ENCODE results near the gene PPP6R3. TPM values are rescaled to one million over a fixed set of nuclear protein-coding genes. Genes with fewer than 3 reads are reported as not detected.
"Not testable (repeated sequence)": the region's sequence is repeated elsewhere in the genome, so short reads cannot be mapped to it uniquely, and the experiment has no call there.

The PPP6R3 gene
- total and polyA plus RNA-seq, 5 donors: 22.1 to 101 (median 89.7) TPM

DNA sequence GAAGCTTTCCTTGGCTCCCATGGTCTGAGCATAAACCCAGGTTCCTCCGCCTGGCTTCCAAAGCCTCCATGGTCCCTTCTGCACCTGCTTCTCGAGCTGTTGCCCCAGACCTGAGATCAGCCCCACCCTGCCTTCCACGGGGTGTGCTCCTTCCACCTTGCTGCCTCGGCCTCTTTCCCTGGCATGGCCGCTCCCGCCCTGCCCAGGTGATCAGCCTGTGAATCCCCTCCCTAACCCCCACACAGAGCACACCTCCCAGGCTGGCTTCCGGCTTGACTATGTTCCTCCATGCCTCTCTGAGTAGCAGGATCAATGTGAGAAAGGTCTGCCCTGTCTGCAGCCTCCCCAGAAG lies 2.7 kb upstream of the PPP6R3 start:
- Histone ChIP-seq H3K4me3 (ENCODE audit: low read length) (no peak overlapping the region), H3K4me1 (ENCODE audit: control insufficient read depth, insufficient read depth, low read length) (peaks cover 4% of the 10 kb centered on the region), H3K9me3 (ENCODE audit: control insufficient read depth, low read length) (no peaks in the 10 kb centered on the region), H3K27me3 (ENCODE audit: control insufficient read depth, insufficient read depth) (no peaks in the 10 kb centered on the region), H3K27ac (ENCODE audit: low read length) (no peak overlapping the region)
- 84% methylated on average over 7 of the region's 7 CpGs for WGBS
- intact Hi-C loops (cut with DNase I): no loop called here
- no peak for DNase-seq
- no peak for ATAC-seq

DNA sequence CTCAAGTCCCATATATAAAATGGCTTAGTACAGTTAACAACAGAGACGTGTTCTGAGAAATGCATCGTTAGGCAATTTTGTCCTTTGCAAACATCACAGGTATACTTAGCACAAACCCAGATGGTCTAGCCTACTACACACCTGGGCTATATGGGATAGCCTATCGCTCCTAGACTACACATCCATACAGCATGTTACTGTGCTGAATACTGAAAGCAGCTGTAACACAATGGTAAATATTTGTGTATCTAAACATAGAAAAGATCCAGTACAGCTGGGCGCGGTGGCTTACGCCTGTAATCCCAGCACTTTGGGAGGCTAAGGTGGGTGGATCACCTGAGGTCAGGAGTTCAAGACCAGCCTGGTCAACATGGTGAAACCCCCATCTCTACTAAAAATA lies 2.2 kb upstream of the PPP6R3 start:
- H3K9me3 ChIP-seq (ENCODE audit: control insufficient read depth, low read length); H3K4me3 ChIP-seq (ENCODE audit: low read length); H3K27ac ChIP-seq (ENCODE audit: low read length); DNase-seq; ATAC-seq; H3K27me3 ChIP-seq (ENCODE audit: control insufficient read depth, insufficient read depth); H3K4me1 ChIP-seq (ENCODE audit: control insufficient read depth, insufficient read depth, low read length); intact Hi-C loops (cut with DNase I): not testable (repeated sequence)
- 88% methylated on average over 6 of the region's 6 CpGs for WGBS

DNA sequence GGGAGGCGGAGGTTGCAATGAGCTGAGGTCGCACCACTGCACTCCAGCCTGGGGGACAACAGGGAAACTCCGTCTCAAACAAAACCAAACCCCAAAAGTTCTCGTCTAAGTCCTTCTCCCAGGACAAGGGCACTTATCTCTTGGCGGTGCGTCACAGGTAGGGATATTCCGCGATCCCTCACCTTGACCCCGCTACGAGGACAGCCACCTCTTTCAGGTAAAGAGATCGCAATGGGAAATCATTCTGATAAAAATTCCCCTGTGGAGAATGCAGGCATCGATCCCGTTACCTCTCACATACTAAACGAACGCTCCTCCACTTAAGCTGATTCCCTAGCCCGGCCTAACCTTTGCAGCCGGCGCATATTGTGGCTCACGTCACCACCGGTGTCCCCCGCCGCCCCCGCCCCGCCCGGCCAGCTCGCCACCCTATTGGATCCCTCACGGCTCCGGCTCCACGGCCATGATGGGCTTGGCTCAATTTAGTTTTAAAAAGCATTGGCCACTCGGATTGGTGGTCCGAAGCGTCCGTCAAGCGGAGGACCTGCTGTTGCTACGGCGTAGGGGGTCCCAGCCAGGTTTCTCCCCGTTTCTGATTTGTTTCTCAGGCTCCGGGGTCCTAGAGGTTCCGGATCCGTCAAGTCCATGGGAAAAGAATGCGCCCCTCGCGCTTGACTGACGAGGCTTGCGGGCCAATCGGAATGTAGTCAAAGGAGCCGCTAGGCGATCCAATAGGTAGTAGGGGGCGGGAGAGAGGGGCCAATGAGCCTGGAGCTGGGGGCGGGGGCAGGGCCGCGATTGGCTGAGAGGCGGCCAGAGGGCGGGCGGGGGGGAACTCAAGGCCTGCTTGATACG lies 439 bp upstream of the PPP6R3 start:
- Histone ChIP-seq H3K27ac (ENCODE audit: low read length) (peak overlapping the region; percentile 98), H3K9me3 (ENCODE audit: control insufficient read depth, low read length) (no peaks in the 10 kb centered on the region), H3K4me3 (ENCODE audit: low read length) (peak overlapping the region; percentile 97), H3K4me1 (ENCODE audit: control insufficient read depth, insufficient read depth, low read length) (peaks cover 12% of the 10 kb centered on the region), H3K27me3 (ENCODE audit: control insufficient read depth, insufficient read depth) (no peaks in the 10 kb centered on the region)
- intact Hi-C loops (cut with DNase I): loop anchor here in 3 of 4 donors (10.0 kb wide), 3 partner anchors 95 to 1185 kb away; partner anchors contain the start of gene CCND1 (in 1 of the 3)
- DNase-seq: peak; percentile 98 to 99 (median 98)
- 4% methylated on average over 56 of the region's 56 CpGs for WGBS
- peak; percentile 95 to 96 for ATAC-seq

- intact Hi-C loops (cut with DNase I): loop anchor here in 3 of 4 donors (10.0 kb wide), 3 partner anchors 93 to 1183 kb away; partner anchors contain the start of gene CCND1 (in 1 of the 3)
- DNase-seq: no peak
- H3K9me3 ChIP-seq (ENCODE audit: control insufficient read depth, low read length): no peaks in the 10 kb centered on the region
- ATAC-seq: no peak
- no peaks in the 10 kb centered on the region for H3K27me3 ChIP-seq (ENCODE audit: control insufficient read depth, insufficient read depth)
- H3K27ac ChIP-seq (ENCODE audit: low read length): peak overlapping the region; percentile 64
- H3K4me3 ChIP-seq (ENCODE audit: low read length): peak overlapping the region; percentile 97
- WGBS: 2% methylated on average over 12 of the region's 12 CpGs
- peaks cover 12% of the 10 kb centered on the region for H3K4me1 ChIP-seq (ENCODE audit: control insufficient read depth, insufficient read depth, low read length)
These were observed 994 bp downstream of the PPP6R3 start for GRCh38 chr11:68461575-68461917.

GRCh38 chr11:68463714-68464113 lies 3.2 kb downstream of the PPP6R3 start:
- intact Hi-C loops (cut with DNase I): loop anchor here in 3 of 4 donors (10.0 kb wide), 3 partner anchors 91 to 1181 kb away; partner anchors contain the start of gene CCND1 (in 1 of the 3)
- Histone ChIP-seq H3K4me1 (ENCODE audit: control insufficient read depth, insufficient read depth, low read length) (peaks cover 19% of the 10 kb centered on the region), H3K4me3 (ENCODE audit: low read length) (no peak overlapping the region), H3K27ac (ENCODE audit: low read length) (no peak overlapping the region), H3K9me3 (ENCODE audit: control insufficient read depth, low read length) (no peaks in the 10 kb centered on the region), H3K27me3 (ENCODE audit: control insufficient read depth, insufficient read depth) (no peaks in the 10 kb centered on the region)
- ATAC-seq: no peak
- 65% methylated on average over 1 of the region's 1 CpG for WGBS
- DNase-seq: no peak

- Histone ChIP-seq H3K4me1 (ENCODE audit: control insufficient read depth, insufficient read depth, low read length) (peaks cover 44% of the 10 kb centered on the region), H3K27me3 (ENCODE audit: control insufficient read depth, insufficient read depth) (no peaks in the 10 kb centered on the region), H3K4me3 (ENCODE audit: low read length) (no peak overlapping the region), H3K27ac (ENCODE audit: low read length) (no peak overlapping the region), H3K9me3 (ENCODE audit: control insufficient read depth, low read length) (no peaks in the 10 kb centered on the region)
- 69% methylated on average over 8 of the region's 8 CpGs for WGBS
- intact Hi-C loops (cut with DNase I): loop anchor here in 3 of 4 donors (10.0 kb wide), 3 partner anchors 87 to 1177 kb away; partner anchors contain the start of gene CCND1 (in 1 of the 3)
- no peak for DNase-seq
- ATAC-seq: no peak
These were observed 6.8 kb downstream of the PPP6R3 start for GRCh38 chr11:68467201-68467834.

GRCh38 chr11:68468217-68468828 lies 7.8 kb downstream of the PPP6R3 start:
- no peak overlapping the region for H3K27ac ChIP-seq (ENCODE audit: low read length)
- 45% methylated on average over 3 of the region's 3 CpGs for WGBS
- intact Hi-C loops (cut with DNase I): loop anchor here in 3 of 4 donors (10.0 kb wide), 3 partner anchors 86 to 1176 kb away; partner anchors contain the start of gene CCND1 (in 1 of the 3)

DNA sequence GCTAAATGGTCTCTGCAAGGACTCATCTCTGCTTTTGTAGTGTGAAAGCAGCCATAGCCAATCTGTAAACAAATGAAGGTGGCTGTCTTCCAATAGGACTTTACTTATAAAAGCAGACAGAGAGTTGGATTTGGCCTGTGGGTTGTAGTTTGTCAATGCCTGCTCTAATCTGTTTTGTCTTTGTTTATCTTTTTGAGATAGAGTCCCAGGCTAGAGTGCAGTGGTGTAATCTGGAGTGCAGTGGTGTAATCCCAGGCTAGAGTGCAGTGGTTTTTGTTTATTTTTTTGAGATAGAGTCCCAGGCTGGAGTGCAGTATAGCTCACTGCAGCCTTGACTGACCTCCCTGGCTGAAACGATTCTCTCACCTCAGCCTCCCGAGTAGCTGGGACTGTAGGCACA lies 8.6 kb downstream of the PPP6R3 start:
- DNase-seq (no peak), ATAC-seq (peak; percentile 30 to 36)
- Histone ChIP-seq H3K4me1 (ENCODE audit: control insufficient read depth, insufficient read depth, low read length) (peaks cover 38% of the 10 kb centered on the region), H3K27me3 (ENCODE audit: control insufficient read depth, insufficient read depth) (no peaks in the 10 kb centered on the region), H3K27ac (ENCODE audit: low read length) (no peak overlapping the region), H3K9me3 (ENCODE audit: control insufficient read depth, low read length) (no peaks in the 10 kb centered on the region), H3K4me3 (ENCODE audit: low read length) (no peak overlapping the region)
- 16% methylated on average over 2 of the region's 2 CpGs for WGBS
- intact Hi-C loops (cut with DNase I): loop anchor here in 3 of 4 donors (10.0 kb wide), 3 partner anchors 86 to 1176 kb away; partner anchors contain the start of gene CCND1 (in 1 of the 3)

More at GRCh38 chr11:68468217-68468828, 7.8 kb downstream of the PPP6R3 start:
- H3K27me3 ChIP-seq (ENCODE audit: control insufficient read depth, insufficient read depth): no peaks in the 10 kb centered on the region
- H3K4me3 ChIP-seq (ENCODE audit: low read length): no peak overlapping the region
- H3K4me1 ChIP-seq (ENCODE audit: control insufficient read depth, insufficient read depth, low read length): peaks cover 41% of the 10 kb centered on the region
- DNase-seq (no peak), ATAC-seq (no peak)
- no peaks in the 10 kb centered on the region for H3K9me3 ChIP-seq (ENCODE audit: control insufficient read depth, low read length)

- 64% methylated on average over 1 of the region's 1 CpG for WGBS
- DNase-seq (no peak), ATAC-seq (no peak)
- Histone ChIP-seq H3K27me3 (ENCODE audit: control insufficient read depth, insufficient read depth) (no peaks in the 10 kb centered on the region), H3K4me3 (ENCODE audit: low read length) (no peak overlapping the region), H3K9me3 (ENCODE audit: control insufficient read depth, low read length) (no peaks in the 10 kb centered on the region), H3K4me1 (ENCODE audit: control insufficient read depth, insufficient read depth, low read length) (peaks cover 37% of the 10 kb centered on the region), H3K27ac (ENCODE audit: low read length) (no peak overlapping the region)
- intact Hi-C loops (cut with DNase I): loop anchor here in 3 of 4 donors (10.0 kb wide), 3 partner anchors 85 to 1175 kb away; partner anchors contain the start of gene CCND1 (in 1 of the 3)
These were observed 9.1 kb downstream of the PPP6R3 start for GRCh38 chr11:68469642-68470041.

DNA sequence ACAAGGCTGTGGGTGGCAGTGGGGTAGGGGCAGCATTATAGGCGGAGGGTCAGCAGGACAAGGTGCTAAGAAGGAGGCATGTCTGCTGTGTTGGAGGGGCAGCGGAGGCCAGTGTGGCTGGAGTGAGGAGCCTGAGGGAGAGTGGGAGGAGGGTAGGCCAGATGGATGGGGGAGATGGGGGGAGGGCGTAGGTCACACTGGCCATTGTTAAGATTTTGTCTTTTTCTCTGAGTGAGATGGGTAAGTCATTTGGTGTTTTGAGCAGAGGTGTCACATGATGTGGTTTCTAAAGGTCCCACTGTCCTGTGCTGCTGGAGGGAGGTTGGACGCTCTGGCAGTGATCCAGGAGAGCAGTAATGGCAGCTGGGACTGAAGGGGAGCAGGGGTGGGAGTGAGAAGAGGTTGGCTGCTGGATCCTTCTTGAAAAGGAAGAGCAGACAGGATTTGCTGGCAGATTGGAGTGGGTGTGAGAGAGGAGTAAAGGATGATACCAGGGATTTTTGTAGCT lies 9.8 kb downstream of the PPP6R3 start:
- Histone ChIP-seq H3K27ac (ENCODE audit: low read length) (peak overlapping the region; percentile 53), H3K27me3 (ENCODE audit: control insufficient read depth, insufficient read depth) (no peaks in the 10 kb centered on the region), H3K9me3 (ENCODE audit: control insufficient read depth, low read length) (no peaks in the 10 kb centered on the region), H3K4me1 (ENCODE audit: control insufficient read depth, insufficient read depth, low read length) (peaks cover 37% of the 10 kb centered on the region), H3K4me3 (ENCODE audit: low read length) (no peak overlapping the region)
- WGBS: 76% methylated on average over 4 of the region's 4 CpGs
- peak in 1 of 3 donors; percentile 66 for DNase-seq
- intact Hi-C loops (cut with DNase I): no loop called here
- ATAC-seq: peak; percentile 34 to 49
